Retinal pigment epithelial cell (primary cell): ENCODE data around the gene ITGA7.

Experiments
- DNase-seq: peaks from one replicate; pipeline ENCODE4 v3.0.0-alpha.2; 2010; ENCODE audit warnings: low read depth
- H3K4me3 ChIP-seq: 2 replicates; pipeline ENCODE4 v1.5.1; 2011; ENCODE audit warnings: mild to moderate bottlenecking, low read length, control low read depth, moderate library complexity
- TF ChIP-seq, protein P1 (sequence below): conservative IDR thresholded peaks from 2 replicates; pipeline ENCODE4 v1.5.1; 2011; ENCODE audit warnings: low read depth, low read length, control low read depth, inconsistent platforms

Gene ITGA7

DNA sequence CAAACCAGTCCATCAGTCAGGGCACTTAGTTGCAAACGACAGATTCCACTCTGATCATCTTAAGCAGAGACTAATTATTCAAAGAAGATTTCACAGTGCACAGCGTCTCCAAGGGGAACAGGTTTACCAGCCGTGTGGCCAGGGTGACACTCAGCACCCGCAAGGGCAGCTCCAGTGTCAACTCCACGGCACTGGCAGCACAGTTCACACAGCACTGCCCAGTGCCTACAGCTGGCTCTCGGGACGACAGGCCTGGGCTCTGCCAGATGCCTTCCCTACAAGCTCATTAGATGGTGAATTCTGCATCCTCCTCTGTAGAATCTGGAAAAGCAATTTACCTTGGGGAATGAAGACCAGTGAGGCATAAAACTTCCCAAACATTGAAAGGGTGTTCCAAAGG is 66.1 kb downstream of the ITGA7 start:
- TF ChIP-seq, protein P1, sequence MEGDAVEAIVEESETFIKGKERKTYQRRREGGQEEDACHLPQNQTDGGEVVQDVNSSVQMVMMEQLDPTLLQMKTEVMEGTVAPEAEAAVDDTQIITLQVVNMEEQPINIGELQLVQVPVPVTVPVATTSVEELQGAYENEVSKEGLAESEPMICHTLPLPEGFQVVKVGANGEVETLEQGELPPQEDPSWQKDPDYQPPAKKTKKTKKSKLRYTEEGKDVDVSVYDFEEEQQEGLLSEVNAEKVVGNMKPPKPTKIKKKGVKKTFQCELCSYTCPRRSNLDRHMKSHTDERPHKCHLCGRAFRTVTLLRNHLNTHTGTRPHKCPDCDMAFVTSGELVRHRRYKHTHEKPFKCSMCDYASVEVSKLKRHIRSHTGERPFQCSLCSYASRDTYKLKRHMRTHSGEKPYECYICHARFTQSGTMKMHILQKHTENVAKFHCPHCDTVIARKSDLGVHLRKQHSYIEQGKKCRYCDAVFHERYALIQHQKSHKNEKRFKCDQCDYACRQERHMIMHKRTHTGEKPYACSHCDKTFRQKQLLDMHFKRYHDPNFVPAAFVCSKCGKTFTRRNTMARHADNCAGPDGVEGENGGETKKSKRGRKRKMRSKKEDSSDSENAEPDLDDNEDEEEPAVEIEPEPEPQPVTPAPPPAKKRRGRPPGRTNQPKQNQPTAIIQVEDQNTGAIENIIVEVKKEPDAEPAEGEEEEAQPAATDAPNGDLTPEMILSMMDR, result no peak
- DNase-seq, result no peak
- no peak overlapping the region for H3K4me3 ChIP-seq

DNA sequence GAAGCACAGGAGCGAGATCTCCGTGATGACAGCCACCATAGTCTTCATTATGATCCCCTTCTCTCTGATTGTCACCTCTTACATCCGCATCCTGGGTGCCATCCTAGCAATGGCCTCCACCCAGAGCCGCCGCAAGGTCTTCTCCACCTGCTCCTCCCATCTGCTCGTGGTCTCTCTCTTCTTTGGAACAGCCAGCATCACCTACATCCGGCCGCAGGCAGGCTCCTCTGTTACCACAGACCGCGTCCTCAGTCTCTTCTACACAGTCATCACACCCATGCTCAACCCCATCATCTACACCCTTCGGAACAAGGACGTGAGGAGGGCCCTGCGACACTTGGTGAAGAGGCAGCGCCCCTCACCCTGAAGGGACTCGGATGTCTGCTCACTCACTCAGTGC is 70.2 kb downstream of the ITGA7 start:
- DNase-seq, result no peak
- TF ChIP-seq, protein P1, result no peak

DNA sequence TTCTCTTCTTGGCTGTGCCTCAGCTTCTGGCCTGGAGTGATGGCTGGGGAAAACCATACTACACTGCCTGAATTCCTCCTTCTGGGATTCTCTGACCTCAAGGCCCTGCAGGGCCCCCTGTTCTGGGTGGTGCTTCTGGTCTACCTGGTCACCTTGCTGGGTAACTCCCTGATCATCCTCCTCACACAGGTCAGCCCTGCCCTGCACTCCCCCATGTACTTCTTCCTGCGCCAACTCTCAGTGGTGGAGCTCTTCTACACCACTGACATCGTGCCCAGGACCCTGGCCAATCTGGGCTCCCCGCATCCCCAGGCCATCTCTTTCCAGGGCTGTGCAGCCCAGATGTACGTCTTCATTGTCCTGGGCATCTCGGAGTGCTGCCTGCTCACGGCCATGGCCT is 70.9 kb downstream of the ITGA7 start, which contains the start of gene OR10P1:
OR10P1 (plus strand) TSS at position 40 of the 400 bp plus-strand sequence; CDS start at position 40, 0 bp downstream.
- DNase-seq, result no peak
- no peak within 1 kb of the TSS for H3K4me3 ChIP-seq
- TF ChIP-seq, protein P1, result no peak

More for the DNA sequence above, 70.2 kb downstream of the ITGA7 start:
- no peak overlapping the region for H3K4me3 ChIP-seq

DNA sequence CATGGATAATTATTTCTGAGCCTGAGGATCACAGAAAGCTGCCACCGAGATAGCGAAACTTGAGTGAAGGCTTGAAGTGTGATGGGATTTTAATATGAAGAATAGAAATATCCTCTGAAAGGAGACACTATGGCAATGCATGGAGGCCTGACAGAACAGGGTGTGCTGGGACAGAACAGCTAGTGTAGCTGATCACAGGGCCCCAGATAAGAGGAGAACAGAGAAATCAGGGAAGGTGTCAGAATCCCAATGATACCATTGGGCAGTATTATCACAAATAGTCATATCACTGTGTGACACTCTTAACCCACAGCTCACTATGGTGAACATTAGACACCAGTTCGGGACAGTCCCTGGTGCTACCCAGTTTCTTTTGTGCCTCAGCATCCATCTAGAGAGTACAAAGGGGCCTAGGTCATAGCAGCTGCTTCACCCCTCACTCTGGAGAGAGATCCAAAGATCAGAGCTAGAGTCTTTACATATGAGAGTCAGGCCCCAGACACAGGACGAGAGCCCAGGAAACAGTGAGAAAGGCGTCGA is 71.5 kb downstream of the ITGA7 start:
- TF ChIP-seq, protein P1, result no peak
- no peak for DNase-seq
- H3K4me3 ChIP-seq, result no peak overlapping the region
